GM21447 (cell line): ENCODE data around the gene XRCC3.
"Not testable (repeated sequence)": the region's sequence is repeated elsewhere in the genome, so short reads cannot be mapped to it uniquely, and the experiment has no call there.

Experiments
- ATAC-seq: cut with Tn5 transposase; IDR thresholded peaks from one replicate; pipeline ENCODE4 v1.9.1; 2021; ENCODE audit not compliant: unreplicated experiment

XRCC3 gene

GRCh38 chr14:103675957-103676356, 39.3 kb downstream of the XRCC3 start:
- no peak for ATAC-seq

GRCh38 chr14:103671911-103672310, 43.3 kb downstream of the XRCC3 start:
- ATAC-seq, result no peak

- no peak for ATAC-seq
Measured at GRCh38 chr14:103669370-103669769, 45.9 kb downstream of the XRCC3 start.

- no peak for ATAC-seq
Measured at GRCh38 chr14:103668117-103668516, 47.1 kb downstream of the XRCC3 start.

GRCh38 chr14:103667671-103668070, 47.6 kb downstream of the XRCC3 start:
- no peak for ATAC-seq

GRCh38 chr14:103663506-103663905, 51.7 kb downstream of the XRCC3 start:
- no peak for ATAC-seq

GRCh38 chr14:103662591-103662990, 52.7 kb downstream of the XRCC3 start:
- no peak for ATAC-seq

GRCh38 chr14:103662029-103662428, 53.2 kb downstream of the XRCC3 start:
- no peak for ATAC-seq

GRCh38 chr14:103659631-103660030, 55.6 kb downstream of the XRCC3 start:
- ATAC-seq, result no peak

GRCh38 chr14:103657471-103657870, 57.8 kb downstream of the XRCC3 start:
- no peak for ATAC-seq

- ATAC-seq, result no peak
Measured at GRCh38 chr14:103656756-103657133, 58.5 kb downstream of the XRCC3 start.

GRCh38 chr14:103656031-103656755, 59.1 kb downstream of the XRCC3 start:
- no peak for ATAC-seq

- ATAC-seq, result no peak
Measured at GRCh38 chr14:103654619-103655018, 60.6 kb downstream of the XRCC3 start.

GRCh38 chr14:103653805-103654204, 61.4 kb downstream of the XRCC3 start:
- no peak for ATAC-seq

GRCh38 chr14:103653336-103653735, 61.9 kb downstream of the XRCC3 start:
- ATAC-seq, result not testable (repeated sequence)

- no peak for ATAC-seq
Measured at GRCh38 chr14:103652806-103653205, 62.4 kb downstream of the XRCC3 start.

GRCh38 chr14:103651585-103651984, 63.7 kb downstream of the XRCC3 start:
- ATAC-seq, result no peak

GRCh38 chr14:103650213-103650612, 65.0 kb downstream of the XRCC3 start:
- ATAC-seq, result no peak

- ATAC-seq, result no peak
Measured at GRCh38 chr14:103649001-103649400, 66.2 kb downstream of the XRCC3 start.
